OCI-LY3 (cell line): ENCODE measurements around the gene FLT1.

Source experiments
- H2AFZ ChIP-seq: fragments of 200-600, 300-600 bp; shearing (Covaris generic); 2 replicates; pipeline ENCODE4 v1.6.0; 2014; ENCODE audit warnings: antibody characterized with exemption, low read depth, low read length
- H3K27ac ChIP-seq: fragments of 200-600, 300-600 bp; sonication (generic); 2 replicates; pipeline ENCODE4 v1.5.1; 2014; ENCODE audit warnings: mild to moderate bottlenecking, low read length, moderate library complexity, mixed read lengths
- H3K27me3 ChIP-seq: fragments of 200-600, 300-600 bp; sonication (generic); 2 replicates; pipeline ENCODE4 v1.6.1; 2014; ENCODE audit warnings: low read depth, low read length, mixed read lengths
- H3K36me3 ChIP-seq: fragments of 200-600, 300-600 bp; sonication (generic); replicated peaks from 2 replicates; pipeline ENCODE3; 2014; ENCODE audit warnings: low read depth, low read length, mixed read lengths
- H3K4me1 ChIP-seq: fragments of 300-600, 200-600 bp; sonication (generic); 2 replicates; pipeline ENCODE4 v1.6.1; 2014; ENCODE audit warnings: low read length, mixed read lengths
- H3K4me2 ChIP-seq: fragments of 200-600, 300-600 bp; sonication (generic); 2 replicates; pipeline ENCODE4 v1.6.1; 2014; ENCODE audit warnings: low read length, mixed read lengths
- H3K4me3 ChIP-seq: fragments of 300-600, 200-600 bp; sonication (generic); 2 replicates; pipeline ENCODE4 v1.5.1; 2014; ENCODE audit warnings: antibody characterized with exemption, mild to moderate bottlenecking, low read length, moderate library complexity
- H3K79me2 ChIP-seq: fragments of 300-600, 200-600 bp; shearing (Covaris generic); 2 replicates; pipeline ENCODE4 v1.6.1; 2014; ENCODE audit warnings: mild to moderate bottlenecking, low read length, mixed read lengths
- H3K9ac ChIP-seq: fragments of 300-600, 200-600 bp; shearing (Covaris generic); 2 replicates; pipeline ENCODE4 v1.6.0; 2014; ENCODE audit warnings: mild to moderate bottlenecking, low read length, moderate library complexity
- H3K9me3 ChIP-seq: fragments of 200-600, 300-600 bp; shearing (Covaris generic); 2 replicates; pipeline ENCODE4 v1.6.1; 2014; ENCODE audit warnings: low read length, mixed read lengths; ENCODE audit not compliant: insufficient read depth
- H4K20me1 ChIP-seq: fragments of 200-600, 300-600 bp; sonication (generic); 2 replicates; pipeline ENCODE4 v1.6.1; 2016; ENCODE audit warnings: low read length, mixed read lengths; ENCODE audit not compliant: insufficient read depth
- EZH2phosphoT487 ChIP-seq: fragments of 200-600 bp; shearing (Covaris generic); IDR thresholded peaks from 2 replicates; pipeline ENCODE4 v1.6.1; 2018; ENCODE audit warnings: antibody characterized with exemption, mixed run types, low read depth
- TF ChIP-seq, protein P1 (sequence below): fragments of 200-600, 300-600 bp; sonication (generic); IDR thresholded peaks from 2 replicates; pipeline ENCODE4 v1.5.1; 2014; ENCODE audit warnings: antibody characterized with exemption, low read length, low read depth

Gene FLT1

DNA sequence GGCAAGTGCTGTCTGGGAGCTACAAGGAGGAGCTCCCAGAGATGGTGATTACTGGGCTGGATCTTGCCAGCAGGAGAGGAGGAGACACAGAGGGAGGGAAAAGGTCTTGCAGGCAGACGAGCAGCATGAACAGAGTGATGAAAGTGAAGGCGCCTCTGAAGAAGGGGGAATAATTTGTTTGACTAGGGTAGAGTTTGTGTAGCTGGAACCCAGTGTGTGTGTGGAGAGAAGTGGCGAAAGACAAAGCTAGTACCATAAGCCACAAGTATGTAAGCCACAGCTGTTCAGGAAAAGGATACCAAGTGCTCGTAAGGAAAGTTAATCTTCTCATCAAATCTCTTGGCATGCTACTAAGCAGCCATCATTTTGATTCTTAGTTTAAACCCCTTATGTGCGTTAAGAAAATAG is 5.4 kb downstream of the FLT1 start:
- Histone ChIP-seq H3K27ac (no peak overlapping the region), H3K9ac (no peak overlapping the region), H3K4me3 (no peak overlapping the region), H4K20me1 (no peaks in the 10 kb centered on the region), H2AFZ (no peak overlapping the region), H3K27me3 (peaks cover under 1% of the 10 kb centered on the region; the same call in 1 of the 2 replicates), H3K4me2 (no peak overlapping the region), H3K4me1 (peaks cover 7% of the 10 kb centered on the region), H3K79me2 (no peaks in the 10 kb centered on the region), H3K9me3 (no peaks in the 10 kb centered on the region), H3K36me3 (no peaks in the 10 kb centered on the region)
- TF ChIP-seq, protein P1, sequence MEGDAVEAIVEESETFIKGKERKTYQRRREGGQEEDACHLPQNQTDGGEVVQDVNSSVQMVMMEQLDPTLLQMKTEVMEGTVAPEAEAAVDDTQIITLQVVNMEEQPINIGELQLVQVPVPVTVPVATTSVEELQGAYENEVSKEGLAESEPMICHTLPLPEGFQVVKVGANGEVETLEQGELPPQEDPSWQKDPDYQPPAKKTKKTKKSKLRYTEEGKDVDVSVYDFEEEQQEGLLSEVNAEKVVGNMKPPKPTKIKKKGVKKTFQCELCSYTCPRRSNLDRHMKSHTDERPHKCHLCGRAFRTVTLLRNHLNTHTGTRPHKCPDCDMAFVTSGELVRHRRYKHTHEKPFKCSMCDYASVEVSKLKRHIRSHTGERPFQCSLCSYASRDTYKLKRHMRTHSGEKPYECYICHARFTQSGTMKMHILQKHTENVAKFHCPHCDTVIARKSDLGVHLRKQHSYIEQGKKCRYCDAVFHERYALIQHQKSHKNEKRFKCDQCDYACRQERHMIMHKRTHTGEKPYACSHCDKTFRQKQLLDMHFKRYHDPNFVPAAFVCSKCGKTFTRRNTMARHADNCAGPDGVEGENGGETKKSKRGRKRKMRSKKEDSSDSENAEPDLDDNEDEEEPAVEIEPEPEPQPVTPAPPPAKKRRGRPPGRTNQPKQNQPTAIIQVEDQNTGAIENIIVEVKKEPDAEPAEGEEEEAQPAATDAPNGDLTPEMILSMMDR: no peak
- no peak for TF ChIP-seq EZH2phosphoT487

DNA sequence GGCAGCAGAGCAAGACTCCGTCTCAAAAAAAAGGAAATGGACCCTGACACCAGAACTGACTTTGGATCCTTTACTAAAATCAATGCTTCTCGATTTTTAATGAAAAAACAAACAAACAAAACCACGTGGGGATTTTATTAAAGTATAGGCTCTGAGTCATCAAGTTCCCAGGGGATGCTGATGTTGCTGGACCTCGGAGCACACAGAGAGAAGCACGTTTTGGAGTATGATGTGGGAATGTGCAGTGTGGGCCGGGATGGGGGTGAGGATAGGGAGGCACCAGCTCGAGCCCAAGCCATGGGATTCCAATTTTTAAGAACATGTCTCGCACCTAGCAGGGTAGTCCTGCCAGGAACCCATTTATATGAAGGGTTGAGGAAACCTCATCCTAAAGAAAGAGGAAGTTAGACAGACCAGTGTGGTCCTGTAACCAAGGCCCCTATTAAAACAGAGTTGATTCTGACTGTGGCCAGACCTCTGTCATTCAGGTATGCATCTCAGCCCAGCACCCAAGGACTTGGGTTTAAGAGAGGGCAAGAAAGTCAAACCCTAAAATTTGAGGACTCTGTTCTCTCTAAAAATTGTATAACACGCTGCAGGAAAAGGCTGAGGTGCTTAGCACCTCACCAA is 6.4 kb downstream of the FLT1 start:
- peaks cover 7% of the 10 kb centered on the region for H3K4me1 ChIP-seq
- no peaks in the 10 kb centered on the region for H4K20me1 ChIP-seq
- no peaks in the 10 kb centered on the region for H3K79me2 ChIP-seq
- no peak for TF ChIP-seq EZH2phosphoT487
- TF ChIP-seq, protein P1: no peak
- H3K36me3 ChIP-seq: no peaks in the 10 kb centered on the region
- H3K9ac ChIP-seq: no peak overlapping the region
- H3K27ac ChIP-seq: no peak overlapping the region
- no peak overlapping the region for H2AFZ ChIP-seq
- no peaks in the 10 kb centered on the region for H3K9me3 ChIP-seq
- no peak overlapping the region for H3K4me2 ChIP-seq
- H3K27me3 ChIP-seq: peaks cover 11% of the 10 kb centered on the region
- H3K4me3 ChIP-seq: no peak overlapping the region

DNA sequence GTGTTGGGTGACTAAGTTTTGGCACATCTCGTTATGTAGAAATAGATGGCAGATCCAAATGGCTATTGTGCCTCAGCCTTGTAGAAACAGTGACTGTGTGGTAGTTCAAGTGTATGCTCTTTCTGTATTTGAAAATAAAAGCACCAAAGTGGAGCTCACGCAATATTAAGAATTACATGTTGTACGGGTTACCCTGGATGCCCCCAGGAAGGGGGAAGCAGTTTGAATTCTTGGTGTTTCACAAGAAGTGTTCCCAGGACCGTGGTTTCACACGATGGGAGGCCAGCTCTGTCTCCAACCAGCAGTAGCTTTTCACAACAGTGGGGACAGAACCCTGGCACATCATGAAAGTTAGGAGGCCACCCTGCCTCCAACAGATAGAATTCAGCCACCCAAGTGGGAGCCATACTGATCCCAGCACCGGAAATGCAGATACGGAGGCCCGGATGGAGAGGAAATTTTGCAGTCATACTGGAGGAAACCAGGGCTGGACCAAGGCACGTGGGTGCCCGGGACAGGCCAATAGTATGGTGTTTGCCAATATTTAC is 8.9 kb downstream of the FLT1 start:
- Histone ChIP-seq H3K9me3 (no peaks in the 10 kb centered on the region), H3K4me1 (no peaks in the 10 kb centered on the region), H3K79me2 (no peaks in the 10 kb centered on the region), H3K9ac (no peak overlapping the region), H2AFZ (no peak overlapping the region), H3K36me3 (no peaks in the 10 kb centered on the region), H3K27me3 (peaks cover 15% of the 10 kb centered on the region), H4K20me1 (no peaks in the 10 kb centered on the region), H3K27ac (no peak overlapping the region), H3K4me3 (no peak overlapping the region), H3K4me2 (no peak overlapping the region)
- TF ChIP-seq, protein P1: no peak
- no peak for TF ChIP-seq EZH2phosphoT487

DNA sequence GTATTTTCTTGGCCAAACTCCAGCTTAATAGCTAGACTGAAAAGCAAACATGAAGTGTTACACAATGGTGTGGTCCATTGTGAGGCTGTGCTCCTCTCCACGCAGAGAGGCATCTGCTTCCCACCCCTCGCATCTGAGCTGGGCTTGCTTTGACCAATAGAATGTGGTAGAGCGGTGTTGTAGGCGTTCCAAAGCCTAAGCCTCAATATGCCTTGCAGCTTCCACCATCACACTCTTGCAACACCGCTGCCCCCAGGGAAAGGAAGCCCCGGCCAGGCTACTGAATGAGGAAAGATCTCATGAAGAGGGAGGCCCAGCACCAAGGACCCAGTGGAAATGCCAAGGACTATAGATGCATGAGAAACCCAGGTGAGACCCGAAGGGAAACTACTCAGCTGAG is 9.4 kb downstream of the FLT1 start:
- no peak overlapping the region for H3K27ac ChIP-seq
- TF ChIP-seq, protein P1: no peak
- TF ChIP-seq EZH2phosphoT487: no peak
- no peaks in the 10 kb centered on the region for H3K4me1 ChIP-seq
- H3K79me2 ChIP-seq: no peaks in the 10 kb centered on the region
- H4K20me1 ChIP-seq: no peaks in the 10 kb centered on the region
- H3K4me3 ChIP-seq: no peak overlapping the region
- H3K36me3 ChIP-seq: no peaks in the 10 kb centered on the region
- no peaks in the 10 kb centered on the region for H3K9me3 ChIP-seq
- H3K9ac ChIP-seq: no peak overlapping the region
- H2AFZ ChIP-seq: no peak overlapping the region
- H3K27me3 ChIP-seq: peaks cover 15% of the 10 kb centered on the region
- no peak overlapping the region for H3K4me2 ChIP-seq
